HepG2 (cell line): ENCODE measurements around the gene ALG14. TPM values are rescaled to one million over a fixed set of nuclear protein-coding genes. Genes with fewer than 3 reads are reported as not detected.
A peak's percentile ranks its signal among the peaks of the same experiment; 100 is the strongest.

Experiments used
- BCL6 ChIP-seq: IDR thresholded peaks from 2 replicates; pipeline ENCODE4 v1.6.1; 2016; ENCODE audit warnings: missing genetic modification reagents, missing compliant biosample characterization
- ELF3 ChIP-seq: IDR thresholded peaks from 2 replicates; pipeline ENCODE4 v1.6.1; 2016; ENCODE audit warnings: missing genetic modification reagents, missing compliant biosample characterization
- ETV5 ChIP-seq: IDR thresholded peaks from 2 replicates; pipeline ENCODE4 v1.6.1; 2018; ENCODE audit warnings: missing biosample characterization, missing genetic modification reagents, inconsistent platforms, borderline replicate concordance
- FOXA3 ChIP-seq: IDR thresholded peaks from 2 replicates; pipeline ENCODE4 v1.6.1; 2016; ENCODE audit warnings: missing genetic modification reagents, missing compliant biosample characterization
- FOXK1 ChIP-seq: sonication (generic); formaldehyde crosslinking; IDR thresholded peaks from 2 replicates; pipeline ENCODE4 v1.4.0; 2020; ENCODE audit warnings: low read depth, missing genetic modification reagents, borderline replicate concordance
- GATAD2A ChIP-seq: IDR thresholded peaks from 2 replicates; pipeline ENCODE4 v1.6.1; 2016
- GFI1 ChIP-seq: sonication (generic); formaldehyde crosslinking; IDR thresholded peaks from 2 replicates; pipeline ENCODE4 v1.5.0; 2020; ENCODE audit warnings: missing genetic modification reagents, mild to moderate bottlenecking, borderline replicate concordance
- HMG20A ChIP-seq: IDR thresholded peaks from 2 replicates; pipeline ENCODE4 v1.6.1; 2016; ENCODE audit warnings: borderline replicate concordance
- HMG20B ChIP-seq: conservative IDR thresholded peaks from 2 replicates; pipeline ENCODE4 v1.6.1; 2016; ENCODE audit warnings: missing genetic modification reagents, missing compliant biosample characterization
- HNF4G ChIP-seq, 2 experiments: sonication (generic) in 1 of 2; formaldehyde crosslinking in 1 of 2; IDR thresholded peaks; 2 replicates each; pipeline versions ENCODE4 v1.4.0 to v1.6.1; 2011 to 2020; ENCODE audit warnings: borderline replicate concordance in 2 of 2, low read depth in 2 of 2, mild to moderate bottlenecking in 2 of 2, low read length in 1 of 2, missing genetic modification reagents in 1 of 2, moderate library complexity in 1 of 2
- HNRNPL ChIP-seq: fragments of 200-400 bp; formaldehyde crosslinking; IDR thresholded peaks from 2 replicates; pipeline ENCODE4 v1.6.1; 2017; ENCODE audit warnings: mild to moderate bottlenecking, low read depth, low read length
- MEIS2 ChIP-seq: sonication (generic); formaldehyde crosslinking; IDR thresholded peaks from 2 replicates; pipeline ENCODE4 v1.9.0; 2021; ENCODE audit warnings: mild to moderate bottlenecking, missing genetic modification reagents
- MTA1 ChIP-seq: sonication (generic); formaldehyde crosslinking; IDR thresholded peaks from 2 replicates; pipeline ENCODE4 v1.4.0; 2020; ENCODE audit warnings: missing genetic modification reagents, mild to moderate bottlenecking, borderline replicate concordance
- MYNN ChIP-seq: sonication (generic); formaldehyde crosslinking; IDR thresholded peaks from 2 replicates; pipeline ENCODE4 v1.4.0; 2020; ENCODE audit warnings: mild to moderate bottlenecking, low read depth, missing genetic modification reagents
- NFKBIZ ChIP-seq: IDR thresholded peaks from 2 replicates; pipeline ENCODE4 v1.6.1; 2018; ENCODE audit warnings: missing genetic modification reagents, missing compliant biosample characterization
- POGZ ChIP-seq: sonication (generic); formaldehyde crosslinking; IDR thresholded peaks from 2 replicates; pipeline ENCODE4 v1.4.0; 2020; ENCODE audit warnings: mild to moderate bottlenecking, missing genetic modification reagents
- SNAPC2 ChIP-seq: sonication (generic); formaldehyde crosslinking; IDR thresholded peaks from 2 replicates; pipeline ENCODE4 v1.8.1; 2022; ENCODE audit warnings: mild to moderate bottlenecking, missing genetic modification reagents
- SOX13 ChIP-seq, 3 experiments: fragments of 450-650 bp in 1 of 3; sonication (generic) in 1 of 3; formaldehyde crosslinking in 1 of 3; IDR thresholded peaks in 2 of 3; conservative IDR thresholded peaks in 1 of 3; 2 replicates each; pipeline versions ENCODE4 v1.5.0 to v1.6.1; 2016 to 2020; ENCODE audit warnings: antibody characterized with exemption in 1 of 3, mild to moderate bottlenecking in 1 of 3, missing compliant biosample characterization in 1 of 3, missing genetic modification reagents in 1 of 3, moderate library complexity in 1 of 3
- SOX5 ChIP-seq: IDR thresholded peaks from 2 replicates; pipeline ENCODE4 v1.6.1; 2016; ENCODE audit warnings: borderline replicate concordance
- SOX6 ChIP-seq, 2 experiments: fragments of 450-650 bp in 1 of 2; sonication (generic) in 1 of 2; formaldehyde crosslinking in 1 of 2; IDR thresholded peaks; 2 replicates each; pipeline versions ENCODE4 v1.4.0 to v1.6.1; 2017 to 2020; ENCODE audit warnings: antibody characterized with exemption in 1 of 2, mild to moderate bottlenecking in 1 of 2, missing genetic modification reagents in 1 of 2
- ZNF12 ChIP-seq: sonication (generic); formaldehyde crosslinking; IDR thresholded peaks from 2 replicates; pipeline ENCODE4 v1.5.0; 2020; ENCODE audit warnings: missing genetic modification reagents
- ZNF331 ChIP-seq: sonication (generic); formaldehyde crosslinking; IDR thresholded peaks from 2 replicates; pipeline ENCODE4 v1.4.0; 2020; ENCODE audit warnings: missing genetic modification reagents
- ZSCAN21 ChIP-seq: sonication (generic); formaldehyde crosslinking; IDR thresholded peaks from 2 replicates; pipeline ENCODE4 v1.8.0; 2022; ENCODE audit warnings: mild to moderate bottlenecking, missing genetic modification reagents, moderate library complexity, borderline replicate concordance
- polyA plus RNA-seq, 8 experiments: library from polyadenylated mRNA; depleted of rRNA in 3 of 8; stranded (reverse) in 7 of 8; unstranded in 1 of 8; fragments of >200 nt; fragmentation: Illumina TruSeq in 4 of 8; extraction: Trizol in 4 of 8; gene quantifications; 2 replicates each; pipeline versions ENCODE4 v1.2.1 to v1.2.3, GENCODE V29; 2011 to 2016; ENCODE audit warnings: low read depth in 4 of 8, missing spikeins in 1 of 8, mixed read lengths in 1 of 8; ENCODE audit not compliant: insufficient read depth in 1 of 8
- total RNA-seq, 5 experiments: library from RNA; depleted of rRNA; stranded (reverse); fragments of >200 nt; fragmentation: Illumina TruSeq; extraction: Trizol; gene quantifications; 2 replicates each; pipeline ENCODE4 v1.2.3, GENCODE V29; 2016; ENCODE audit warnings: low read depth in 1 of 5
- TF ChIP-seq, protein P1 (sequence below): sonication (generic); formaldehyde crosslinking; IDR thresholded peaks from 2 replicates; pipeline ENCODE4 v1.9.0; 2022; ENCODE audit warnings: missing genetic modification reagents, mild to moderate bottlenecking, borderline replicate concordance
- TF ChIP-seq, protein P2 (sequence below): sonication (generic); formaldehyde crosslinking; IDR thresholded peaks from 2 replicates; pipeline ENCODE4 v1.5.1; 2020; ENCODE audit warnings: missing genetic modification reagents, mild to moderate bottlenecking, borderline replicate concordance

Gene ALG14
- total and polyA plus RNA-seq, 2 of the 13 experiments (the other 11 are each of a cell fraction or from before 2014, with no cell fraction given): 4.5 to 12.7 TPM

DNA sequence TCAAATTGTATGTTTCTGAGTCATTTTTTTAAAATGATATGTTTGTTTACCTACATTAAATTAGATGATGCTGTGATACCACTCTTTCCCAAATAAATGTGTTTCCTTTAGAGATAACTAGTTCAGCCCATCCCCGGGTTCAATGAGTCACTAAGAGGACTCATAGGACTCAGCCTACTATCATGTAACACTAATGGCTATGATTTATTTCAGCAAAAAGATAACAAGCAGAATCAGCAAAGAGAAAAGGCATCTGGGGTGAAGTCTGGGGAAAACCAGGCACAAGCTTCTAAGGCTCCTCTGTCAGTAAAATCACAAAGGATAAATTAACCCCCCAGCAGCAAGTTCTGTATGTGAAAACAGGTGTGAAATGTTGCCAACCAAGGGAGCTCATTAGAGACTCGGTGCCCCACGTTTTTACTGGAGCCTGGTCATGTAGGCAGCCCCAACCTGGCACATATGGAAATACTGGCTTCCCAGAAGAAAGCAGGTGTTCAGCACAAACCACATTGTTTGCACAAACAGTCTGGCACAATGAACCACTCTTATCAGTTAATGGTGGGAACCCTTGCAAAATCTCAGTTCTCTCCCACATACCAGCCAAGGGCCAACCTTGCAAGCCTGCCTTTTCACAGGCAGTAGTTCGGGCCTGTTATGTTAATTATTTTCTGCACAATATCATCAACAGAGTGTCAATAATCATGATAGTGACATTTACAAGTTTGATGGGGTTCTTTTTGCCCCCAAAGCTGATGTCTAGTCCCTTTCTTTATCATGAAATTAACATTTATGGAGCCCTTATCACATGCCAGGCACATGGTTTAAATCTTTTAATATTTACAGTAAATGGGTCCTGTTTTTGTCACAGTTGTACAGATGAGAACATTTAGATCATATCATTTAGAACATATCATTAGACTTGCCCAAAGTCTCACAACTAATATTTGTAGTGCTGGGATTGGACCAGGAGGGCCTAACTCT, 122.8 kb downstream of the ALG14 start (continued):
- TF ChIP-seq, protein P1, sequence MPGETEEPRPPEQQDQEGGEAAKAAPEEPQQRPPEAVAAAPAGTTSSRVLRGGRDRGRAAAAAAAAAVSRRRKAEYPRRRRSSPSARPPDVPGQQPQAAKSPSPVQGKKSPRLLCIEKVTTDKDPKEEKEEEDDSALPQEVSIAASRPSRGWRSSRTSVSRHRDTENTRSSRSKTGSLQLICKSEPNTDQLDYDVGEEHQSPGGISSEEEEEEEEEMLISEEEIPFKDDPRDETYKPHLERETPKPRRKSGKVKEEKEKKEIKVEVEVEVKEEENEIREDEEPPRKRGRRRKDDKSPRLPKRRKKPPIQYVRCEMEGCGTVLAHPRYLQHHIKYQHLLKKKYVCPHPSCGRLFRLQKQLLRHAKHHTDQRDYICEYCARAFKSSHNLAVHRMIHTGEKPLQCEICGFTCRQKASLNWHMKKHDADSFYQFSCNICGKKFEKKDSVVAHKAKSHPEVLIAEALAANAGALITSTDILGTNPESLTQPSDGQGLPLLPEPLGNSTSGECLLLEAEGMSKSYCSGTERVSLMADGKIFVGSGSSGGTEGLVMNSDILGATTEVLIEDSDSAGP (CRISPR knock-in tag): no peak
- no peak for TF ChIP-seq FOXK1 (CRISPR knock-in tag)
- TF ChIP-seq SNAPC2: no peak
- 0 out of 2 replicates have a peak, but pooled peaks have one; percentile 12 for TF ChIP-seq BCL6 (CRISPR knock-in tag)
- TF ChIP-seq SOX6 (IDR thresholded peaks at IDR 0.05): no peak
- peak; percentile 71 for TF ChIP-seq SOX6 (CRISPR knock-in tag; IDR thresholded peaks at IDR 0.05)
- no peak for TF ChIP-seq ZSCAN21 (CRISPR knock-in tag)
- TF ChIP-seq ZNF331 (CRISPR knock-in tag): 0 out of 2 replicates have a peak, but pooled peaks have one; percentile 20
- TF ChIP-seq FOXA3 (CRISPR knock-in tag): peak; percentile 35; the same call in 1 of the 2 replicates
- peak; percentile 73; the same call in 1 of the 2 replicates for TF ChIP-seq SOX5
- no peak for TF ChIP-seq ETV5 (CRISPR knock-in tag)
- TF ChIP-seq POGZ: no peak
- TF ChIP-seq HMG20B: peak; percentile 64; the same call in 1 of the 2 replicates
- peak; percentile 75; the same call in 1 of the 2 replicates for TF ChIP-seq GFI1 (CRISPR knock-in tag)
- peak; percentile 53; the same call in 1 of the 2 replicates for TF ChIP-seq HMG20A (CRISPR knock-in tag)
- TF ChIP-seq ZNF12 (CRISPR knock-in tag): peak; percentile 52; the same call in 1 of the 2 replicates
- TF ChIP-seq MTA1 (CRISPR knock-in tag): no peak
- 0 out of 2 replicates have a peak, but pooled peaks have one; percentile 45 for TF ChIP-seq NFKBIZ
- no peak for TF ChIP-seq MYNN (CRISPR knock-in tag)
- 0 out of 2 replicates have a peak, but pooled peaks have one; percentile 39 for TF ChIP-seq HNRNPL
- TF ChIP-seq SOX13 (IDR thresholded peaks at IDR 0.05): no peak
- peak in 1 of 2 experiments; percentile 84; a peak in 2 of 4 replicates for TF ChIP-seq SOX13 (CRISPR knock-in tag; conservative IDR thresholded peaks at IDR 0.05 in 1 of 2, IDR thresholded peaks at IDR 0.05 in 1 of 2)
- TF ChIP-seq GATAD2A: peak; percentile 70
- TF ChIP-seq HNF4G (IDR thresholded peaks at IDR 0.05; ENCODE audit: borderline replicate concordance, low read depth, low read length): peak; percentile 13; the same call in 1 of the 2 replicates
- no peak for TF ChIP-seq HNF4G (CRISPR knock-in tag; IDR thresholded peaks at IDR 0.05; ENCODE audit: borderline replicate concordance, low read depth)
- TF ChIP-seq, protein P2, sequence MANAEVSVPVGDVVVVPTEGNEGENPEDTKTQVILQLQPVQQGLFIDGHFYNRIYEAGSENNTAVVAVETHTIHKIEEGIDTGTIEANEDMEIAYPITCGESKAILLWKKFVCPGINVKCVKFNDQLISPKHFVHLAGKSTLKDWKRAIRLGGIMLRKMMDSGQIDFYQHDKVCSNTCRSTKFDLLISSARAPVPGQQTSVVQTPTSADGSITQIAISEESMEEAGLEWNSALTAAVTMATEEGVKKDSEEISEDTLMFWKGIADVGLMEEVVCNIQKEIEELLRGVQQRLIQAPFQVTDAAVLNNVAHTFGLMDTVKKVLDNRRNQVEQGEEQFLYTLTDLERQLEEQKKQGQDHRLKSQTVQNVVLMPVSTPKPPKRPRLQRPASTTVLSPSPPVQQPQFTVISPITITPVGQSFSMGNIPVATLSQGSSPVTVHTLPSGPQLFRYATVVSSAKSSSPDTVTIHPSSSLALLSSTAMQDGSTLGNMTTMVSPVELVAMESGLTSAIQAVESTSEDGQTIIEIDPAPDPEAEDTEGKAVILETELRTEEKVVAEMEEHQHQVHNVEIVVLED (CRISPR knock-in tag): no peak
- TF ChIP-seq ELF3 (CRISPR knock-in tag): 0 out of 2 replicates have a peak, but pooled peaks have one; percentile 15
- TF ChIP-seq MEIS2 (CRISPR knock-in tag): no peak
